Endothelial cell of umbilical vein (primary cell): Measurements from ENCODE around the gene STYXL1. TPM values are rescaled to one million over a fixed set of nuclear protein-coding genes. Genes with fewer than 3 reads are reported as not detected.

Source experiments
- BruUV-seq: library from RNA; stranded (reverse); fragments of 400-500 nt; replicated peaks from 2 replicates; lab custom pipeline; 2021; lab: Mats Ljungman, UMichigan
- CTCF ChIA-PET: fragments of 300-600, 350-600 bp; sonication (Branson Sonifier 250); formaldehyde crosslinking; loops from one replicate; lab custom pipeline; 2021; ENCODE audit warnings: antibody characterized with exemption, inconsistent platforms; lab: Charles Lee
- POLR2A ChIA-PET: fragments of 300-600, 350-600 bp; sonication (Branson Sonifier 250); formaldehyde crosslinking; loops from one replicate; lab custom pipeline; 2021; ENCODE audit warnings: antibody characterized with exemption, inconsistent platforms; lab: Charles Lee
- DNase-seq: peaks from one replicate; pipeline ENCODE4 v3.0.0-alpha.2; 2011; ENCODE audit warnings: low read depth, low spot score
- FAIRE-seq: peaks from 2 replicates; lab custom pipeline; 2011; peaks lifted over from hg19 to GRCh38; lab: Jason Lieb, UNC
- H2AFZ ChIP-seq: 2 replicates; pipeline ENCODE4 v1.6.0; 2012; ENCODE audit warnings: low read depth, low read length, control low read depth, inconsistent platforms
- H3K27ac ChIP-seq: 2 replicates; pipeline ENCODE4 v1.5.1; 2011; ENCODE audit warnings: low read depth, mild to moderate bottlenecking, control low read depth, low read length, moderate library complexity; ENCODE audit not compliant: insufficient read depth
- H3K27me3 ChIP-seq, 2 experiments: 2 replicates each; pipeline versions ENCODE4 v1.6.0 to v1.6.1; 2011; ENCODE audit warnings: low read length in 2 of 2, mixed read lengths in 1 of 2; ENCODE audit not compliant: control insufficient read depth in 2 of 2, insufficient read depth in 2 of 2
- H3K36me3 ChIP-seq, 2 experiments: 2 replicates in 1 of 2; 3 replicates in 1 of 2; pipeline ENCODE4 v1.5.1; 2011; ENCODE audit warnings: low read length in 2 of 2, mild to moderate bottlenecking in 1 of 2, moderate library complexity in 1 of 2; ENCODE audit not compliant: control insufficient read depth in 2 of 2, insufficient read depth in 2 of 2; ENCODE audit errors: extremely low read depth in 1 of 2
- H3K4me1 ChIP-seq: 3 replicates; pipeline ENCODE4 v1.5.1; 2011; ENCODE audit warnings: mild to moderate bottlenecking, low read length; ENCODE audit not compliant: control insufficient read depth, insufficient read depth; ENCODE audit errors: extremely low read depth
- H3K4me2 ChIP-seq: 2 replicates; pipeline ENCODE4 v1.6.1; 2011; ENCODE audit warnings: low read length, control low read depth, mixed read lengths; ENCODE audit not compliant: insufficient read depth
- H3K4me3 ChIP-seq, 3 experiments: fragments of 200-600 bp in 1 of 3; sonication (generic), shearing (Covaris generic) in 1 of 3; replicated peaks in 1 of 3; 2 replicates each; pipeline ENCODE4 v1.5.1; 2011 to 2016; ENCODE audit warnings: control low read depth in 3 of 3, low read length in 3 of 3, mild to moderate bottlenecking in 2 of 3, inconsistent platforms in 1 of 3, low read depth in 1 of 3, moderate library complexity in 1 of 3; ENCODE audit not compliant: insufficient read depth in 1 of 3
- H3K79me2 ChIP-seq: 2 replicates; pipeline ENCODE4 v1.6.0; 2012; ENCODE audit warnings: low read length, inconsistent platforms; ENCODE audit not compliant: control insufficient read depth, insufficient read depth
- H3K9ac ChIP-seq: replicated peaks from 2 replicates; pipeline ENCODE3; 2011; ENCODE audit warnings: low read length, control low read depth; ENCODE audit not compliant: insufficient read depth; ENCODE audit errors: extremely low read depth
- H3K9me1 ChIP-seq: replicated peaks from 3 replicates; pipeline ENCODE4 v1.6.0; 2011; ENCODE audit warnings: mild to moderate bottlenecking, low read length; ENCODE audit not compliant: control insufficient read depth, insufficient read depth; ENCODE audit errors: extremely low read depth
- H3K9me3 ChIP-seq: replicated peaks from 2 replicates; pipeline ENCODE4 v1.5.1; 2012; ENCODE audit warnings: low read length, inconsistent platforms; ENCODE audit not compliant: control insufficient read depth, insufficient read depth
- H4K20me1 ChIP-seq: replicated peaks from 2 replicates; pipeline ENCODE3; 2011; ENCODE audit warnings: mild to moderate bottlenecking, low read length; ENCODE audit not compliant: control insufficient read depth, insufficient read depth; ENCODE audit errors: extremely low read depth
- EZH2 ChIP-seq: IDR thresholded peaks from 2 replicates; pipeline ENCODE4 v1.6.1; 2012; ENCODE audit warnings: borderline replicate concordance, low read depth, mild to moderate bottlenecking, moderate library complexity, low read length, inconsistent platforms; ENCODE audit not compliant: severe bottlenecking
- FOS ChIP-seq: IDR thresholded peaks from 2 replicates; pipeline ENCODE4 v1.6.1; 2011; ENCODE audit warnings: mild to moderate bottlenecking, low read length, moderate library complexity, borderline replicate concordance; ENCODE audit not compliant: insufficient read depth
- GATA2 ChIP-seq: IDR thresholded peaks from 2 replicates; pipeline ENCODE4 v1.7.0; 2011; ENCODE audit warnings: low read depth, mild to moderate bottlenecking, moderate library complexity, mixed read lengths, low read length; ENCODE audit not compliant: insufficient read length, insufficient read depth
- JUN ChIP-seq: IDR thresholded peaks from 2 replicates; pipeline ENCODE4 v1.6.1; 2011; ENCODE audit warnings: borderline replicate concordance, low read depth; ENCODE audit not compliant: insufficient read length, insufficient read depth
- MYC ChIP-seq: IDR thresholded peaks from one replicate; pipeline ENCODE4 v1.6.1; 2011; ENCODE audit warnings: mild to moderate bottlenecking, low read depth, low read length
- POLR2A ChIP-seq: IDR thresholded peaks from 2 replicates; pipeline ENCODE4 v1.6.1; 2012; ENCODE audit warnings: low read depth, mild to moderate bottlenecking, control low read depth, low read length
- POLR2AphosphoS5 ChIP-seq: IDR thresholded peaks from 2 replicates; pipeline ENCODE4 v1.6.1; 2012; ENCODE audit warnings: low read depth, mild to moderate bottlenecking, control low read depth, low read length, moderate library complexity; ENCODE audit not compliant: insufficient read depth
- dilution Hi-C: fragments of 300-500 bp; cut with MboI; formaldehyde crosslinking; loops from one replicate; pipeline ENCODE4 v1.15.0; 2019; ENCODE audit warnings: low sequenced_read_pairs; ENCODE audit not compliant: extremely low pct_ligation_motif_present
- intact Hi-C: fragments of 100-400 bp; cut with micrococcal nuclease; formaldehyde crosslinking; loops from one replicate; pipeline ENCODE4 v1.10.0; 2022
- polyA plus RNA-seq, 4 experiments: library from polyadenylated mRNA; depleted of rRNA in 3 of 4; stranded (reverse) in 3 of 4; unstranded in 1 of 4; fragments of >200 nt; gene quantifications; 2 replicates each; pipeline versions ENCODE4 v1.2.1 to v1.2.3, GENCODE V29; 2011 to 2012; ENCODE audit warnings: missing spikeins in 1 of 4
- total RNA-seq: library from RNA; stranded (reverse); gene quantifications from 2 replicates; pipeline ENCODE4 v1.2.3, GENCODE V29; 2021
- TF ChIP-seq, protein P1 (sequence below), 2 donors: IDR thresholded peaks; 1 replicate in 1 of 2; 2 replicates in 1 of 2; pipeline ENCODE4 v1.5.1; 2011; ENCODE audit warnings: low read length in 2 of 2, mild to moderate bottlenecking in 2 of 2, moderate library complexity in 2 of 2, control low read depth in 1 of 2, inconsistent platforms in 1 of 2, low read depth in 1 of 2; ENCODE audit not compliant: insufficient read depth in 1 of 2; ENCODE audit errors: extremely low read depth in 1 of 2
- TF ChIP-seq, protein P2 (sequence below): IDR thresholded peaks from 2 replicates; pipeline ENCODE4 v1.6.1; 2011; ENCODE audit not compliant: insufficient read depth, insufficient read length

Gene STYXL1
- total and polyA plus RNA-seq, 2 donors (not counting 3 experiments of a cell fraction or from before 2014, with no cell fraction given) = 23.0 to 67.6 TPM

DNA sequence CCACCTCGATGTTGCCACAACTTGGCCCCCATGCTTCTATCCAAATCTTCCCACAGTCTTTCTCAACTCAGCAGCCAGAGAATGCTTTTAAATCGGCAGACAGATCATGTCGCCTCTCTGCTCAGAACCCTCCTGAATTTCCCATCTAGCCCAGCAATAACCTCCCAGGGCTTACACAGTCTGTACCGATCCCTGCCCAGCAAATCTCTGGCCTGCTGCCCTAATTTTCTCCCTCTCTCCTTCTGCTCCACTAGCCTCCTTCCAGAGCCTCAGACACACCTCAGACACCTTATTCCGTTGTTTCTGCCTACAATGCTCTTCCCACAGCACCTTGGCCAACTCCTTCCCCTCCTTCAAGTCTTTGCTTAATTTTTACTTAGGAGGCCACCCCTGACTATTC, 32.4 kb upstream of the STYXL1 start:
- Histone ChIP-seq H4K20me1 (no peaks in the 10 kb centered on the region), H3K4me2 (no peak overlapping the region), H3K9ac (no peak overlapping the region), H3K9me3 (no peaks in the 10 kb centered on the region), H3K9me1 (no peaks in the 10 kb centered on the region), H3K79me2 (no peaks in the 10 kb centered on the region), H3K27ac (no peak overlapping the region), H3K27me3 (no peaks in the 10 kb centered on the region), H3K36me3 (no peaks in the 10 kb centered on the region), H2AFZ (no peak overlapping the region), H3K4me3 (no peak overlapping the region), H3K4me1 (peaks cover 3% of the 10 kb centered on the region)
- POLR2A ChIA-PET = no interaction called here
- FAIRE-seq (peak; percentile 63), DNase-seq (no peak)
- CTCF ChIA-PET = no interaction called here
- intact Hi-C loops (loop anchor here (10.0 kb wide), 1 partner anchor 215 kb away; no protein-coding TSS in a partner anchor), dilution Hi-C loops (no loop called here)
- BruUV-seq = no TSS peak
- TF ChIP-seq FOS = no peak
- no peak for TF ChIP-seq MYC
- TF ChIP-seq POLR2A = no peak
- TF ChIP-seq, protein P1, sequence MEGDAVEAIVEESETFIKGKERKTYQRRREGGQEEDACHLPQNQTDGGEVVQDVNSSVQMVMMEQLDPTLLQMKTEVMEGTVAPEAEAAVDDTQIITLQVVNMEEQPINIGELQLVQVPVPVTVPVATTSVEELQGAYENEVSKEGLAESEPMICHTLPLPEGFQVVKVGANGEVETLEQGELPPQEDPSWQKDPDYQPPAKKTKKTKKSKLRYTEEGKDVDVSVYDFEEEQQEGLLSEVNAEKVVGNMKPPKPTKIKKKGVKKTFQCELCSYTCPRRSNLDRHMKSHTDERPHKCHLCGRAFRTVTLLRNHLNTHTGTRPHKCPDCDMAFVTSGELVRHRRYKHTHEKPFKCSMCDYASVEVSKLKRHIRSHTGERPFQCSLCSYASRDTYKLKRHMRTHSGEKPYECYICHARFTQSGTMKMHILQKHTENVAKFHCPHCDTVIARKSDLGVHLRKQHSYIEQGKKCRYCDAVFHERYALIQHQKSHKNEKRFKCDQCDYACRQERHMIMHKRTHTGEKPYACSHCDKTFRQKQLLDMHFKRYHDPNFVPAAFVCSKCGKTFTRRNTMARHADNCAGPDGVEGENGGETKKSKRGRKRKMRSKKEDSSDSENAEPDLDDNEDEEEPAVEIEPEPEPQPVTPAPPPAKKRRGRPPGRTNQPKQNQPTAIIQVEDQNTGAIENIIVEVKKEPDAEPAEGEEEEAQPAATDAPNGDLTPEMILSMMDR (IDR thresholded peaks at IDR 0.05; ENCODE audit: extremely low read depth in 1 of 2, insufficient read depth in 1 of 2, low read depth in 1 of 2, low read length in 2 of 2) = no peak
- TF ChIP-seq, protein P2, sequence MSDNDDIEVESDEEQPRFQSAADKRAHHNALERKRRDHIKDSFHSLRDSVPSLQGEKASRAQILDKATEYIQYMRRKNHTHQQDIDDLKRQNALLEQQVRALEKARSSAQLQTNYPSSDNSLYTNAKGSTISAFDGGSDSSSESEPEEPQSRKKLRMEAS = no peak
- no peak for TF ChIP-seq GATA2
- TF ChIP-seq JUN = no peak
- no peak for TF ChIP-seq EZH2
- TF ChIP-seq POLR2AphosphoS5 = no peak
